HUES6 (cell line): ENCODE results near the gene LILRB3.
"Not testable (repeated sequence)": the region's sequence is repeated elsewhere in the genome, so short reads cannot be mapped to it uniquely, and the experiment has no call there.

Source experiments
- H3K27ac ChIP-seq: 2 replicates; pipeline ENCODE4 v1.7.0; 2013; ENCODE audit warnings: low read depth, mild to moderate bottlenecking, low read length, inconsistent platforms
- H3K27me3 ChIP-seq: 2 replicates; pipeline ENCODE4 v1.6.1; 2013; ENCODE audit warnings: low read length; ENCODE audit not compliant: control insufficient read depth, insufficient read depth
- H3K36me3 ChIP-seq: 2 replicates; pipeline ENCODE4 v1.6.1; 2013; ENCODE audit warnings: low read length; ENCODE audit not compliant: control insufficient read depth, insufficient read depth
- H3K4me1 ChIP-seq: 2 replicates; pipeline ENCODE4 v1.6.1; 2013; ENCODE audit warnings: low read length; ENCODE audit not compliant: control insufficient read depth, insufficient read depth
- H3K4me3 ChIP-seq: 2 replicates; pipeline ENCODE4 v1.5.1; 2013; ENCODE audit warnings: low read depth, low read length
- H3K9ac ChIP-seq: one replicate; pipeline ENCODE4 v1.6.1; 2013; ENCODE audit warnings: mild to moderate bottlenecking, low read length
- H3K9me3 ChIP-seq: 2 replicates; pipeline ENCODE4 v1.6.1; 2013; ENCODE audit warnings: low read depth, low read length; ENCODE audit not compliant: control insufficient read depth, insufficient read depth

Gene LILRB3

GRCh38 chr19:54173359-54173699 is 49.5 kb downstream of the LILRB3 start:
- no peak overlapping the region for H3K9ac ChIP-seq
- no peaks in the 10 kb centered on the region for H3K27me3 ChIP-seq
- H3K4me1 ChIP-seq, result peaks cover 18% of the 10 kb centered on the region
- peaks cover 7% of the 10 kb centered on the region for H3K36me3 ChIP-seq
- H3K27ac ChIP-seq, result no peak overlapping the region
- H3K9me3 ChIP-seq, result no peaks in the 10 kb centered on the region
- peak overlapping the region; percentile 71 for H3K4me3 ChIP-seq

GRCh38 chr19:54172471-54173358 is 50.1 kb downstream of the LILRB3 start, which contains the start of gene TMC4:
Gene TMC4, minus strand, starts transcription at chr19:54173160. Its CDS starts 43 bp downstream, at chr19:54173117.
- H3K36me3 ChIP-seq, result peaks cover 7% of the 10 kb centered on the region
- H3K4me1 ChIP-seq, result peaks cover 20% of the 10 kb centered on the region
- H3K27me3 ChIP-seq, result no peaks in the 10 kb centered on the region
- peak within 1 kb of the TSS; percentile 86 for H3K27ac ChIP-seq
- H3K9ac ChIP-seq, result peak within 1 kb of the TSS; percentile 61
- H3K9me3 ChIP-seq, result no peaks in the 10 kb centered on the region
- H3K4me3 ChIP-seq, result peak within 1 kb of the TSS; percentile 71

GRCh38 chr19:54171736-54172431 is 50.9 kb downstream of the LILRB3 start:
- not testable (repeated sequence) for H3K9ac ChIP-seq, H3K27ac ChIP-seq, H3K4me3 ChIP-seq, H3K27me3 ChIP-seq, H3K36me3 ChIP-seq, H3K9me3 ChIP-seq
- H3K4me1 ChIP-seq, result peaks cover 20% of the 10 kb centered on the region

- Histone ChIP-seq H3K36me3 (no peaks in the 10 kb centered on the region), H3K4me3 (no peak overlapping the region), H3K9ac (no peak overlapping the region), H3K27me3 (no peaks in the 10 kb centered on the region; the same call in 1 of the 2 replicates), H3K4me1 (peaks cover 21% of the 10 kb centered on the region), H3K9me3 (no peaks in the 10 kb centered on the region), H3K27ac (no peak overlapping the region)
Observed at GRCh38 chr19:54169149-54169740, 53.6 kb downstream of the LILRB3 start.

GRCh38 chr19:54168174-54168917 is 54.5 kb downstream of the LILRB3 start:
- H3K27me3 ChIP-seq, result peaks cover 5% of the 10 kb centered on the region; the same call in 1 of the 2 replicates
- no peak overlapping the region for H3K27ac ChIP-seq
- no peaks in the 10 kb centered on the region for H3K36me3 ChIP-seq
- H3K9me3 ChIP-seq, result no peaks in the 10 kb centered on the region
- H3K4me3 ChIP-seq, result no peak overlapping the region
- H3K9ac ChIP-seq, result no peak overlapping the region
- peaks cover 16% of the 10 kb centered on the region for H3K4me1 ChIP-seq
